Common myeloid progenitor, CD34-positive (primary cell): ENCODE data around the gene FMO5. TPM values are rescaled to one million over a fixed set of nuclear protein-coding genes. Genes with fewer than 3 reads are reported as not detected.

Experiments used
- CTCF ChIA-PET: fragments of 350-600 bp; sonication (Branson Sonifier 250); formaldehyde crosslinking; loops from one replicate; lab custom pipeline; 2021; ENCODE audit warnings: antibody characterized with exemption; lab: Charles Lee
- POLR2A ChIA-PET: fragments of 350-600 bp; sonication (Branson Sonifier 250); formaldehyde crosslinking; loops from one replicate; lab custom pipeline; 2021; ENCODE audit warnings: antibody characterized with exemption; lab: Charles Lee
- DNase-seq, 3 donors: peaks; one replicate each; pipeline versions ENCODE4 v3.0.0 to v3.0.0-alpha.2; 2013
- H3K27ac ChIP-seq, 2 experiments: 1 replicate in 1 of 2; 2 replicates in 1 of 2; pipeline ENCODE4 v1.7.0; 2013; ENCODE audit warnings: inconsistent platforms in 2 of 2, low read length in 2 of 2, mild to moderate bottlenecking in 2 of 2, low read depth in 1 of 2, moderate library complexity in 1 of 2; ENCODE audit not compliant: severe bottlenecking in 2 of 2, insufficient read depth in 1 of 2, poor library complexity in 1 of 2
- H3K27me3 ChIP-seq, 5 experiments: replicated peaks in 2 of 5; 1 replicate in 3 of 5; 2 replicates in 2 of 5; pipeline versions ENCODE4 v1.6.1 to v1.7.0; 2013; ENCODE audit warnings: low read length in 4 of 5, mild to moderate bottlenecking in 2 of 5, moderate library complexity in 2 of 5, inconsistent platforms in 1 of 5; ENCODE audit not compliant: insufficient read depth in 5 of 5, control insufficient read depth in 4 of 5
- H3K36me3 ChIP-seq, 4 experiments: 1 replicate in 2 of 4; 2 replicates in 2 of 4; pipeline versions ENCODE4 v1.6.1 to v1.7.0; 2013; ENCODE audit warnings: low read length in 3 of 4, control low read depth in 1 of 4, mild to moderate bottlenecking in 1 of 4; ENCODE audit not compliant: control insufficient read depth in 4 of 4, insufficient read depth in 4 of 4
- H3K4me1 ChIP-seq, 4 experiments: 1 replicate in 3 of 4; 2 replicates in 1 of 4; pipeline versions ENCODE4 v1.6.1 to v1.7.1; 2013; ENCODE audit warnings: low read length in 3 of 4, mild to moderate bottlenecking in 3 of 4, control low read depth in 1 of 4, inconsistent platforms in 1 of 4, moderate library complexity in 1 of 4; ENCODE audit not compliant: control insufficient read depth in 4 of 4, insufficient read depth in 4 of 4; ENCODE audit errors: control extremely low read depth in 1 of 4
- H3K4me3 ChIP-seq, 7 experiments: 1 replicate in 4 of 7; 2 replicates in 3 of 7; pipeline versions ENCODE4 v1.5.1 to v1.7.0; 2013; ENCODE audit warnings: mild to moderate bottlenecking in 7 of 7, low read length in 6 of 7, moderate library complexity in 6 of 7, inconsistent platforms in 2 of 7, low read depth in 2 of 7, control low read depth in 1 of 7; ENCODE audit not compliant: insufficient read depth in 4 of 7, control insufficient read depth in 1 of 7; ENCODE audit errors: extremely low read depth in 1 of 7
- H3K9me3 ChIP-seq, 5 experiments: 1 replicate in 4 of 5; 2 replicates in 1 of 5; pipeline versions ENCODE4 v1.6.1 to v1.7.1; 2013; ENCODE audit warnings: low read length in 4 of 5, mild to moderate bottlenecking in 2 of 5, inconsistent platforms in 1 of 5, low read depth in 1 of 5, moderate library complexity in 1 of 5; ENCODE audit not compliant: control insufficient read depth in 4 of 5, insufficient read depth in 2 of 5; ENCODE audit errors: control extremely low read depth in 1 of 5
- WGBS: methylation state at CpG from one replicate; pipeline ENCODE4 v1.1.5; 2013; ENCODE audit not compliant: insufficient coverage; 5-methylcytosine and 5-hydroxymethylcytosine counted together
- polyA plus RNA-seq: library from polyadenylated mRNA; unstranded; fragments of 120-200 nt; gene quantifications from one replicate; pipeline ENCODE4 v1.2.1, GENCODE V29; 2013

The FMO5 gene
- polyA plus RNA-seq: 10.0 TPM

DNA sequence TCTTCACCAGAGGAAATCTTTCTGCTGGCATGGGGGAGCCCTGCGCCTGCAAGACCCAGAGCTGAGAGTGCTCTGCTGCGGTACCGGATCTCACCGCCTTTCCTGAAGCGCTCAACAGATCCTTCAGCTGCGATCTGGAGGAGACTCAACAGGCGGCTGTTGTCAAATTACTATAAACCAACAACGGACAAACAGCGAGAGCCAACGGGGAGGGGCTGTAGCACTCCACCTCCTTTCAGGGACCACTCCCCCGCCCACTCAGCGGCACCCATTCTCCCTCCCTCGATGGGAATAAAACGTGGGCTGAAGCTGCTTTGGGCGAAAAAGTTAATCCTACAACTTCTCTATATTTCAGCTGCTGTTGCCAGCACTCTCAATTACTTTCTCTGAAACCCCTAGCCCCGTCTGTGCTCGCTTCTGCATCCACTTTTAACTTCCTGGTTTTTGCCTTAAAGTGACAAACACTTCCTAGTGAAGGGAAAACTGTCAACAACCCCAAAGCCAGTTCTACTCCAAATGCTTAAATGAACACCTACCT is at the start of gene FMO5:
Gene FMO5, minus strand, starts transcription at position 147 of the 538 bp plus-strand sequence. CDS start 310 bp downstream, outside the sequence.
- Histone ChIP-seq H3K36me3 (no peaks in the 10 kb centered on the region), H3K4me1 (peaks cover 2 to 15% (median 12%) of the 10 kb centered on the region in 4 experiments), H3K27ac (peak within 1 kb of the TSS; percentile 66 to 92), H3K27me3 (no peaks in the 10 kb centered on the region), H3K4me3 (peak within 1 kb of the TSS; percentile 52 to 96 (median 86)), H3K9me3 (no peaks in the 10 kb centered on the region)
- POLR2A ChIA-PET: interaction anchor here (1.0 to 1.2 kb wide), 2 partner anchors 17 to 141 kb away, joined by 3 to 4 read pairs; partner anchors contain the start of gene CHD1L
- CTCF ChIA-PET: interaction anchor here (0.5 to 2.0 kb wide), 5 partner anchors 11 to 746 kb away, joined by 3 to 7 read pairs (median 4); no protein-coding TSS in a partner anchor
- 0% methylated on average over 16 of the region's 17 CpGs for WGBS
- peak; percentile 81 to 93 (median 88) for DNase-seq

DNA sequence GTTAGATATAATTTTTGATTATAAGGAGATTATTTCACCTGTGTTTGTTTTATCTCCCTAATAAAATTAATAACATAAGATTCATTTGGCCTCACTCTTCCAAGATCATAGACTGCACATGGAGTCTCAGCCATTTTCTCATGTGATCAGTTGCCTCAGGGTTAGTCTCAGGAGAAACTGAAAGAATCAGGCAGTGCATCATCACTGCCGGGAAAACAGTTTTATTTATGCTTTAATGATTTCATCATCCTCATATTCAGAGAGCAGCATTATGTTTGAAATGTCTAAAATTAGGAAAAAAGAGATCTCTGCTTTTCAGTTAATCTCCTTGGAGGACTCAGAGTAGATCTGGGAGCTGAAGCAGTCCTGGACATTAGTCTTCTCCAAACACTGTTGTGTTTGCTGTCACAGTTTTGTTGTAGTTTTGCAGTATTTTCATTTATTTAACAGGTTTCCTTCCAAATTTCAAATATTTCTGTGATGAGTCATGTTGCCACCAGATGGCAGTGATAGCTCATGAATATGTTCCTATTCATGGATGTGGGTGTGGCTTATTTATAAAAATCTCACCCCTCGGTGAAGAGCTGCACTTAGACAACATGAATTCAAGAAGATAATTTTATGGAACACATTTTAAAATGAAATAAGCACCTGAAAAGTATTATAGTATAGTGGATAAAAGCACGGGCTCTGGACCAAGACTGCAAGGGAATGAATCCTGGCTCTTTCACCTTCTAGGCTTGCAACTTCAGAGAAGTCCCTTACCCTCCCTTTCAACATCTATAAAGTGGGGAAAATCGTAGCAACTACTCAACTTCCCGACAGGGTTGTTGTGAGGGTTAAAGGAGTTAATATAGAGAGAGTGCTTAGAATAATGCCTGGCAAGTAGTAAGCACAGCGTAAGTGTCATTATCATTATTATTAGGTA is 48.5 kb upstream of the FMO5 start:
- WGBS: no CpG with 5 or more reads among the region's 6 CpGs
- no peak overlapping the region for H3K27ac ChIP-seq
- no peaks in the 10 kb centered on the region for H3K9me3 ChIP-seq
- peaks cover 15 to 87% (median 62%) of the 10 kb centered on the region in 4 experiments for H3K36me3 ChIP-seq
- POLR2A ChIA-PET: no interaction called here
- no peaks in the 10 kb centered on the region for H3K4me1 ChIP-seq
- CTCF ChIA-PET: interaction anchor here (0.6 to 4.1 kb wide), 18 partner anchors 8 to 629 kb away, joined by 3 to 36 read pairs (median 4); partner anchors contain the start of gene GJA8
- DNase-seq: peak; percentile 63 to 86 (median 81)
- no peaks in the 10 kb centered on the region for H3K27me3 ChIP-seq
- H3K4me3 ChIP-seq: no peak overlapping the region

DNA sequence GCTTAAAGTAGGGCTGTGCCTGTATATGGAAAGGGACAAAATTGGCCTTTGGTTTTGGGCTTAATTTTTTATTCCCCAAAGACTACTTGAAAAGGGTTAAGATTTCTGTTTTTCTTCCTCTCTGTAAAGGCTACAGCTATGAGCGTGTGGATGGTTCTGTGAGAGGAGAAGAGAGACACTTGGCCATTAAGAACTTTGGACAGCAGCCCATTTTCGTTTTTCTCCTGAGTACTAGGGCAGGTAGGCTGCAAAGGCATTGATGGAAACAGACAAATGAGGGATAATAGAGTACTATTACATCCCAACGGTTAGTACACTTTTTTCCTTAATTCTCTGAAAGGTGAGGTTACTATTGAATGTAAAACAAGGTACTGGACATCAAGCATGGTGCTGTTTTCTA is 46.9 kb upstream of the FMO5 start:
- POLR2A ChIA-PET: no interaction called here
- peaks cover 24 to 88% (median 63%) of the 10 kb centered on the region in 4 experiments for H3K36me3 ChIP-seq
- CTCF ChIA-PET: interaction anchor here (0.8 to 4.1 kb wide), 8 partner anchors 10 to 623 kb away, joined by 3 to 36 read pairs (median 8); partner anchors contain the start of gene CHD1L
- no peak for DNase-seq
- H3K9me3 ChIP-seq: no peaks in the 10 kb centered on the region
- no peaks in the 10 kb centered on the region for H3K4me1 ChIP-seq
- 90% methylated on average over 2 of the region's 3 CpGs for WGBS
- no peak overlapping the region for H3K27ac ChIP-seq
- no peak overlapping the region for H3K4me3 ChIP-seq
- H3K27me3 ChIP-seq: no peaks in the 10 kb centered on the region

GRCh38 chr1:147270721-147271120 is 45.6 kb upstream of the FMO5 start:
- peaks cover 19 to 87% (median 63%) of the 10 kb centered on the region in 4 experiments for H3K36me3 ChIP-seq
- CTCF ChIA-PET: interaction anchor here (1.3 to 4.1 kb wide), 4 partner anchors 18 to 356 kb away, joined by 3 to 36 read pairs (median 4); partner anchors contain the start of gene CHD1L

GRCh38 chr1:147267711-147268110 is 42.6 kb upstream of the FMO5 start:
- ChIA-PET CTCF (interaction anchor here (0.9 kb wide), 1 partner anchor 122 kb away, joined by 3 read pairs; no protein-coding TSS in a partner anchor), POLR2A (no interaction called here)
- H3K9me3 ChIP-seq: no peaks in the 10 kb centered on the region
- H3K36me3 ChIP-seq: peaks cover 22 to 92% (median 60%) of the 10 kb centered on the region in 4 experiments
- H3K27ac ChIP-seq: no peak overlapping the region
- no peak for DNase-seq
- H3K27me3 ChIP-seq: no peaks in the 10 kb centered on the region
- no peak overlapping the region for H3K4me3 ChIP-seq
- no peaks in the 10 kb centered on the region for H3K4me1 ChIP-seq
- WGBS: 93% methylated on average over 2 of the region's 4 CpGs

More at GRCh38 chr1:147270721-147271120, 45.6 kb upstream of the FMO5 start:
- Histone ChIP-seq H3K4me3 (no peak overlapping the region), H3K27ac (no peak overlapping the region), H3K27me3 (no peaks in the 10 kb centered on the region), H3K4me1 (no peaks in the 10 kb centered on the region), H3K9me3 (no peaks in the 10 kb centered on the region)
- no peak for DNase-seq
- POLR2A ChIA-PET: no interaction called here
- WGBS: no CpG with 5 or more reads among the region's 2 CpGs

DNA sequence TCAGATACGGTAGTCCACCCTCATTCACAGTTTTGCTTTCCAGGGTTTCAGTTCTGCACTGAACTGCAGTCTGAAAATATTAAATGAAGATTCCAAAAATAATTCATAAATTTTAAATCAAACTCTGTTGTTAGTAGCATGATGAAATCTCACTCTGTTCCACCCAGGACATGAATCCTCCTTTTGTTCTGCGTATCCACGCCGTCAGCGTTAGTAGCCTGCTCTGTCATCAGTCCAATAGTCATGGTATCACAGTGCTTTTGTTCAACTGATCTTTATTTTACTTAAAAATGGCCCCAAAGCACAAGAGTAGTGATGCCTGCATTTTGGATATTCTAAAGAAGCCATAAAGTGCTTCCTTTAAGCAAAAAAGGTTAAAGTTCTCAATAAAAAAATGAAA is 41.2 kb upstream of the FMO5 start:
- H3K27me3 ChIP-seq: no peaks in the 10 kb centered on the region
- 93% methylated on average over 4 of the region's 5 CpGs for WGBS
- DNase-seq: no peak
- H3K9me3 ChIP-seq: no peaks in the 10 kb centered on the region
- no peaks in the 10 kb centered on the region for H3K4me1 ChIP-seq
- no peak overlapping the region for H3K27ac ChIP-seq
- ChIA-PET CTCF (interaction anchor here (1.4 kb wide), 1 partner anchor 7 kb away, joined by 3 read pairs; no protein-coding TSS in a partner anchor), POLR2A (no interaction called here)
- H3K4me3 ChIP-seq: no peak overlapping the region
- H3K36me3 ChIP-seq: peaks cover 21 to 88% (median 56%) of the 10 kb centered on the region in 4 experiments
